ENCODE results near the gene CERS5. TPM values are rescaled to one million over a fixed set of nuclear protein-coding genes. Genes with fewer than 3 reads are reported as not detected.
A peak's percentile ranks its signal among the peaks of the same experiment; 100 is the strongest.

CERS5 gene
- total and polyA plus RNA-seq, 4 donors, result 6.9 to 16.2 (median 8.2) TPM

GRCh38 chr12:50117057-50117622 lies 50.0 kb downstream of the CERS5 start (continued):
- TF ChIP-seq REST (IDR thresholded peaks at IDR 0.05) (no peak), TAF1 (conservative IDR thresholded peaks at IDR 0.05) (no peak), HNF4G (IDR thresholded peaks at IDR 0.05) (no peak), ATF3 (IDR thresholded peaks at IDR 0.05) (no peak), RAD21 (IDR thresholded peaks at IDR 0.05) (no peak), SP1 (IDR thresholded peaks at IDR 0.05) (no peak), FOXA2 (IDR thresholded peaks at IDR 0.05) (no peak), YY1 (IDR thresholded peaks at IDR 0.05) (no peak)

- no peaks in the 10 kb centered on the region for H3K9me3 ChIP-seq (ENCODE audit: control insufficient read depth in 4 of 4, low read length in 3 of 4)
- peak overlapping the region; percentile 77 to 98 (median 98) for H3K4me3 ChIP-seq (ENCODE audit: low read depth in 1 of 3, low read length in 3 of 3)
- peaks cover 3 to 7% (median 5%) of the 10 kb centered on the region in 4 donors for H3K36me3 ChIP-seq (ENCODE audit: control insufficient read depth in 4 of 4, insufficient read depth in 3 of 4, low read depth in 1 of 4, low read length in 3 of 4)
- H3K9ac ChIP-seq (ENCODE audit: low read depth in 1 of 2, low read length in 2 of 2), result peak overlapping the region; percentile 69 to 91
- TF ChIP-seq TAF1 (conservative IDR thresholded peaks at IDR 0.05) (no peak), RAD21 (IDR thresholded peaks at IDR 0.05) (peak; percentile 8 to 25)
- DNase-seq (ENCODE audit: low spot score), result no peak
- H3K4me1 ChIP-seq (ENCODE audit: control insufficient read depth in 4 of 4, insufficient read depth in 4 of 4, low read length in 3 of 4), result peaks cover 20 to 46% (median 37%) of the 10 kb centered on the region in 4 donors
- H3K27ac ChIP-seq (ENCODE audit: low read depth in 1 of 2, low read length in 2 of 2), result peak overlapping the region; percentile 95 to 97
- H3K27me3 ChIP-seq (ENCODE audit: control insufficient read depth in 4 of 4, insufficient read depth in 4 of 4, low read length in 3 of 4), result no peaks in the 10 kb centered on the region
- 20% methylated on average over 26 of the region's 26 CpGs for WGBS
Measured at GRCh38 chr12:50112456-50113218, 54.5 kb downstream of the CERS5 start.

- Histone ChIP-seq H3K36me3 (ENCODE audit: control insufficient read depth in 4 of 4, insufficient read depth in 3 of 4, low read depth in 1 of 4, low read length in 3 of 4) (peaks cover 3 to 13% (median 7%) of the 10 kb centered on the region in 4 donors), H3K27me3 (ENCODE audit: control insufficient read depth in 4 of 4, insufficient read depth in 4 of 4, low read length in 3 of 4) (no peaks in the 10 kb centered on the region), H3K4me1 (ENCODE audit: control insufficient read depth in 4 of 4, insufficient read depth in 4 of 4, low read length in 3 of 4) (peaks cover 22 to 53% (median 43%) of the 10 kb centered on the region in 4 donors), H3K9ac (ENCODE audit: low read depth in 1 of 2, low read length in 2 of 2) (peak within 1 kb of the TSS; percentile 69 to 91), H3K27ac (ENCODE audit: low read depth in 1 of 2, low read length in 2 of 2) (peak within 1 kb of the TSS; percentile 95 to 97), H3K4me3 (ENCODE audit: low read depth in 1 of 3, low read length in 3 of 3) (peak within 1 kb of the TSS; percentile 77 to 98 (median 98)), H3K9me3 (ENCODE audit: control insufficient read depth in 4 of 4, low read length in 3 of 4) (no peaks in the 10 kb centered on the region)
- under 1% methylated on average over 59 of the region's 59 CpGs for WGBS
- DNase-seq (ENCODE audit: low spot score), result peak; percentile 99
- no peak for TF ChIP-seq HNF4G (IDR thresholded peaks at IDR 0.05)
- peak; percentile 35 to 39 for TF ChIP-seq HNF4A (conservative IDR thresholded peaks at IDR 0.05)
- peak; percentile 77 for TF ChIP-seq ATF3 (IDR thresholded peaks at IDR 0.05)
- peak; percentile 85 to 94 for TF ChIP-seq RXRA (IDR thresholded peaks at IDR 0.05)
- TF ChIP-seq SP1 (IDR thresholded peaks at IDR 0.05), result peak; percentile 94
- no peak for TF ChIP-seq FOXA1 (IDR thresholded peaks at IDR 0.05)
- TF ChIP-seq REST (IDR thresholded peaks at IDR 0.05), result peak; percentile 74
- TF ChIP-seq YY1 (IDR thresholded peaks at IDR 0.05), result peak; percentile 85
- TF ChIP-seq ZBTB33 (IDR thresholded peaks at IDR 0.05), result peak; percentile 86
- TF ChIP-seq FOXA2 (IDR thresholded peaks at IDR 0.05), result no peak
- peak in 1 of 2 donors; percentile 75 for TF ChIP-seq EGR1 (IDR thresholded peaks at IDR 0.05; ENCODE audit: low read depth in 2 of 2)
- peak; percentile 83 for TF ChIP-seq TAF1 (conservative IDR thresholded peaks at IDR 0.05)
- peak; percentile 56 for TF ChIP-seq NR2F2 (IDR thresholded peaks at IDR 0.05)
- peak; percentile 39 to 49 for TF ChIP-seq RAD21 (IDR thresholded peaks at IDR 0.05)
- peak; percentile 43 to 80 for TF ChIP-seq JUND (IDR thresholded peaks at IDR 0.05)
- peak; percentile 74 for TF ChIP-seq MAX (IDR thresholded peaks at IDR 0.05)
Measured at GRCh38 chr12:50111693-50112455, 55.3 kb downstream of the CERS5 start, which contains the start of gene COX14. COX14 (plus strand) TSS chr12:50112236; CDS start chr12:50120044, 7,808 bp downstream.

Data from liver (tissue), 9 donors.